Smooth muscle cell of the pulmonary artery (primary cell): ENCODE results near the gene MRPS18C. TPM values are rescaled to one million over a fixed set of nuclear protein-coding genes. Genes with fewer than 3 reads are reported as not detected.

Source experiments
- total RNA-seq: library from RNA; depleted of rRNA; stranded (reverse); fragments of >200 nt; gene quantifications from 2 replicates; pipeline ENCODE4 v1.2.3, GENCODE V29; 2014

Gene MRPS18C
- total RNA-seq = 9.7 and 15.1 TPM in 2 replicates

DNA sequence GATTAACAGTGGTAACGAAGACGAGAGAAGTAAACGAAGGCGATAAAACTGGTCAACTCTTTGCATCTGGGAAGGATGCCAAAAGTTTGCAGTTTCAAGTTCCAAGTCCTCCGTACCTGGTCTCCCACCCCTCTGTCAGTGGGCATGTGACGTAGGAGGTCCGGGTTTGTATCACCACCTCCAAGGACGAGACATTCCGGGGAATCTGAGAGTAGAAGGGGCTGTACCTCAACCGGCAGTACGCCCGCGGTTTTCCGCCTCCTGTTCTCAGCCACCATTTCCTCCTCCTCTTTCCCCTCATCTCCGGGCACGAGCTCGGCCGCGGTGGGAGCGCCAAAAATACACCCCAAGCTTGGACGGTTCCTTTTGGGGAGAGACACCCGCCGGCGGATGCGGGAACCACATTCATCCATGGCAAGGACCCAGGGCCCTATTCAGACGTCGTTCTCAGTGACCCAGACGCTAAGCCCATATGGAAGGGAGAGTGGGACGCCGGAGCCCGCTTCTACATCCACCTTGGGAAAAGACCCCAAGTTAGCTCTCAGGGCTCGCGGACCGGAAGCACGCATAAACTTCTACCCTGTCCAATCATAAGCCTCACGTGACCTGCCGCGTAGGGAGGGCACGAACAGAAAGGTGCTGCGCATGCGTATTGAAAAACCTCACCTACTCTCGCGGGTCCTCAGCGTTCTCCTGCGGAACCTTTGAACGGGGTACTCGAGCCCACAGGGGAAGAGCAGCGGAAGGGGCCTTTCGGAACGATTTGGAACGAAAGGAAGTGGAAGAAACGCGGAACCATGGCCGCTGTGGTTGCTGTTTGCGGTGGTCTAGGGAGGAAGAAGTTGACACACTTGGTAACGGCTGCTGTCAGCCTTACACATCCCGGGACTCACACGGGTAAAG lies at the start of gene MRPS18C, which contains the start of gene HELQ:
MRPS18C (plus strand) TSS at position 778 of the 903 bp plus-strand sequence; CDS start at position 798, 20 bp downstream.
HELQ (minus strand) TSS at position 543 of the 903 bp plus-strand sequence; CDS start at position 413, 130 bp downstream.

DNA sequence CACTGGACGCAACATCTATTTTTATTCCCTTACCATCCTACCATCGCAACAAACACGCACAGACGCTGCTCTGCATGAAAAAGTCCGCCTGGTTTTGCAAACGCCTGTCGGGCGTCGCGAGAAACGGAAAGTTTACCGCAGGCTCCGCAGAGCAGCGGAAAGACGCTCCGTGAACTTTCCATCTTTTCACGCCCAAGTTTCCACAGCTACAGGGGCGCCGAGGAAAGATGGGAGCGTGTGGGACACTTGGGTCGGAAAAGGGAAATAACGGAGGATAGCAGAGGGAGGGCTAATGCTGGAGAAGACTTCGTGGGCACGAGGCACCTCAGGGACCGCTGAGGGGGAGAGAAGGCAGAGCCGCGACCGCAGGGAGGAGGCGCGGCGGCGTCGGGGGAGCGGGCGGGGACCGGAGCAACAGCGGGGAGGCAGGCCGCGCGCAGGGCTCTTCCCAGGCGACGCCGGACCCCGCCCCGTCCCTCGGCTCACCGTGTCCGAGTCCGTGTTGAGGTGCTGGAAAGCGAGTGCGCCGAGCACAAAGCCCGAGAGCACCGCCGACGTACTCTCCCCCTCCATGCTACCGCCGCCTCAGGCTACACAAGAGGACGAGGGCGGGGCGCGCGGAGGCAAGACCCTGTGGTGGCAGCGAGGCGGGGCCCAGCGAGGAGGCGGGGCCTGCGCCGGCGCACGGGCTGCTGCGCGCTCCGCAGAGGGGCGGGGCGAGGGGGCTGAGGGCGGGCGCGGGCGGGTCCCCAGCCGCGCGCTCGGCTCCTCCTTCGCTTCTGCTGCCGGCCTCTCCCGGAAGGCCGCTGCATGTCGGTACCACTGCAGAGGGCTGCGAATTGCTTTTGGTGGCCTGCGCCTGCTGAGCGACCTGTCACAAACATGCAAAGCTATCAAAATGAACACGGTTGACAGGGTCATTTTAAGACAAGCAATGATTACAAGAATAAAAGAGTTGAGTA lies 28.9 kb downstream of the MRPS18C start, which contains the start of gene ABRAXAS1:
ABRAXAS1 (minus strand) TSS at position 601 of the 962 bp plus-strand sequence; CDS start at position 573, 28 bp downstream.

Other genes with a start within 250 kb of the MRPS18C start
- 6.9 and 10.6 TPM in 2 replicates for gene COQ2, start 171.3 kb upstream of the MRPS18C start, total RNA-seq
- 0.13 and 0.33 TPM in 2 replicates for gene HPSE, start 121.2 kb upstream of the MRPS18C start, total RNA-seq
- 13.1 and 13.9 TPM in 2 replicates for gene HELQ, start 235 bp upstream of the MRPS18C start, total RNA-seq
- 14.3 and 17.8 TPM in 2 replicates for gene ABRAXAS1, start 29.0 kb downstream of the MRPS18C start, total RNA-seq
- gene GPAT3, start 80.0 kb downstream of the MRPS18C start, total RNA-seq = 0.72 and 14.1 TPM in 2 replicates